ENCODE results near the gene RD3L. TPM values are rescaled to one million over a fixed set of nuclear protein-coding genes. Genes with fewer than 3 reads are reported as not detected.

The RD3L gene
- total RNA-seq, 1 donor = not detected

GRCh38 chr14:103904493-103905107, 37.7 kb downstream of the RD3L start:
- no peak overlapping the region for H3K4me2 ChIP-seq (ENCODE audit: insufficient read depth, low read length)
- H3K27me3 ChIP-seq (ENCODE audit: insufficient read depth, low read length) = no peaks in the 10 kb centered on the region
- no peaks in the 10 kb centered on the region for H3K9me3 ChIP-seq (ENCODE audit: low read depth, low read length)
- no peaks in the 10 kb centered on the region for H3K36me3 ChIP-seq (ENCODE audit: insufficient read depth, low read length)
- no peak for TF ChIP-seq CTCF (IDR thresholded peaks at IDR 0.05; ENCODE audit: extremely low read depth, low read depth, low read length)
- no peaks in the 10 kb centered on the region for H4K20me1 ChIP-seq (ENCODE audit: insufficient read depth, low read length)
- H2AFZ ChIP-seq (ENCODE audit: low read length) = no peak overlapping the region
- H3K27ac ChIP-seq (ENCODE audit: low read depth, low read length) = no peak overlapping the region
- DNase-seq (ENCODE audit: insufficient read length, low spot score, missing footprints) = no peak
- no peaks in the 10 kb centered on the region for H3K79me2 ChIP-seq (ENCODE audit: insufficient read depth, low read length)
- H3K4me1 ChIP-seq (ENCODE audit: insufficient read depth, low read length) = no peaks in the 10 kb centered on the region
- H3K4me3 ChIP-seq (ENCODE audit: insufficient read depth, low read length) = no peak overlapping the region

- no peak for TF ChIP-seq CTCF (IDR thresholded peaks at IDR 0.05; ENCODE audit: extremely low read depth, low read depth, low read length)
- H3K4me1 ChIP-seq (ENCODE audit: insufficient read depth, low read length) = no peaks in the 10 kb centered on the region
- no peak overlapping the region for H2AFZ ChIP-seq (ENCODE audit: low read length)
- peak; percentile 67 for DNase-seq (ENCODE audit: insufficient read length, low spot score, missing footprints)
- no peaks in the 10 kb centered on the region for H4K20me1 ChIP-seq (ENCODE audit: insufficient read depth, low read length)
- H3K36me3 ChIP-seq (ENCODE audit: insufficient read depth, low read length) = no peaks in the 10 kb centered on the region
- H3K27ac ChIP-seq (ENCODE audit: low read depth, low read length) = no peak overlapping the region
- H3K27me3 ChIP-seq (ENCODE audit: insufficient read depth, low read length) = no peaks in the 10 kb centered on the region
- H3K79me2 ChIP-seq (ENCODE audit: insufficient read depth, low read length) = no peaks in the 10 kb centered on the region
- no peaks in the 10 kb centered on the region for H3K9me3 ChIP-seq (ENCODE audit: low read depth, low read length)
- H3K4me3 ChIP-seq (ENCODE audit: insufficient read depth, low read length) = no peak overlapping the region
- no peak overlapping the region for H3K4me2 ChIP-seq (ENCODE audit: insufficient read depth, low read length)
These were observed 42.5 kb downstream of the RD3L start for GRCh38 chr14:103899833-103900232.

- H3K27me3 ChIP-seq (ENCODE audit: insufficient read depth, low read length) = no peaks in the 10 kb centered on the region
- no peak overlapping the region for H2AFZ ChIP-seq (ENCODE audit: low read length)
- no peaks in the 10 kb centered on the region for H3K9me3 ChIP-seq (ENCODE audit: low read depth, low read length)
- no peaks in the 10 kb centered on the region for H3K79me2 ChIP-seq (ENCODE audit: insufficient read depth, low read length)
- H3K4me1 ChIP-seq (ENCODE audit: insufficient read depth, low read length) = no peaks in the 10 kb centered on the region
- no peak for TF ChIP-seq CTCF (IDR thresholded peaks at IDR 0.05; ENCODE audit: extremely low read depth, low read depth, low read length)
- H4K20me1 ChIP-seq (ENCODE audit: insufficient read depth, low read length) = no peaks in the 10 kb centered on the region
- no peak overlapping the region for H3K4me3 ChIP-seq (ENCODE audit: insufficient read depth, low read length)
- H3K36me3 ChIP-seq (ENCODE audit: insufficient read depth, low read length) = no peaks in the 10 kb centered on the region
- no peak overlapping the region for H3K27ac ChIP-seq (ENCODE audit: low read depth, low read length)
- no peak overlapping the region for H3K4me2 ChIP-seq (ENCODE audit: insufficient read depth, low read length)
- peak; percentile 69 for DNase-seq (ENCODE audit: insufficient read length, low spot score, missing footprints)
These were observed 43.0 kb downstream of the RD3L start for GRCh38 chr14:103899316-103899715.

- no peak overlapping the region for H2AFZ ChIP-seq (ENCODE audit: low read length)
- TF ChIP-seq CTCF (IDR thresholded peaks at IDR 0.05; ENCODE audit: extremely low read depth, low read depth, low read length) = no peak
- H3K27ac ChIP-seq (ENCODE audit: low read depth, low read length) = no peak overlapping the region
- H3K36me3 ChIP-seq (ENCODE audit: insufficient read depth, low read length) = no peaks in the 10 kb centered on the region
- no peak overlapping the region for H3K4me2 ChIP-seq (ENCODE audit: insufficient read depth, low read length)
- H3K4me1 ChIP-seq (ENCODE audit: insufficient read depth, low read length) = no peaks in the 10 kb centered on the region
- no peaks in the 10 kb centered on the region for H3K79me2 ChIP-seq (ENCODE audit: insufficient read depth, low read length)
- H3K4me3 ChIP-seq (ENCODE audit: insufficient read depth, low read length) = no peak overlapping the region
- no peaks in the 10 kb centered on the region for H3K9me3 ChIP-seq (ENCODE audit: low read depth, low read length)
- no peaks in the 10 kb centered on the region for H4K20me1 ChIP-seq (ENCODE audit: insufficient read depth, low read length)
- H3K27me3 ChIP-seq (ENCODE audit: insufficient read depth, low read length) = no peaks in the 10 kb centered on the region
- peak; percentile 76 for DNase-seq (ENCODE audit: insufficient read length, low spot score, missing footprints)
These were observed 43.6 kb downstream of the RD3L start for GRCh38 chr14:103898711-103899110.
